ENCODE data around the gene TRMU.
A peak's percentile ranks its signal among the peaks of the same experiment; 100 is the strongest.

Gene TRMU

GRCh38 chr22:46352276-46352675, 16.8 kb downstream of the TRMU start:
- no peak overlapping the region for H3K27ac ChIP-seq
- DNase-seq (ENCODE audit: low spot score), result no peak
- no peak overlapping the region for H3K4me3 ChIP-seq
- TF ChIP-seq, protein P1, sequence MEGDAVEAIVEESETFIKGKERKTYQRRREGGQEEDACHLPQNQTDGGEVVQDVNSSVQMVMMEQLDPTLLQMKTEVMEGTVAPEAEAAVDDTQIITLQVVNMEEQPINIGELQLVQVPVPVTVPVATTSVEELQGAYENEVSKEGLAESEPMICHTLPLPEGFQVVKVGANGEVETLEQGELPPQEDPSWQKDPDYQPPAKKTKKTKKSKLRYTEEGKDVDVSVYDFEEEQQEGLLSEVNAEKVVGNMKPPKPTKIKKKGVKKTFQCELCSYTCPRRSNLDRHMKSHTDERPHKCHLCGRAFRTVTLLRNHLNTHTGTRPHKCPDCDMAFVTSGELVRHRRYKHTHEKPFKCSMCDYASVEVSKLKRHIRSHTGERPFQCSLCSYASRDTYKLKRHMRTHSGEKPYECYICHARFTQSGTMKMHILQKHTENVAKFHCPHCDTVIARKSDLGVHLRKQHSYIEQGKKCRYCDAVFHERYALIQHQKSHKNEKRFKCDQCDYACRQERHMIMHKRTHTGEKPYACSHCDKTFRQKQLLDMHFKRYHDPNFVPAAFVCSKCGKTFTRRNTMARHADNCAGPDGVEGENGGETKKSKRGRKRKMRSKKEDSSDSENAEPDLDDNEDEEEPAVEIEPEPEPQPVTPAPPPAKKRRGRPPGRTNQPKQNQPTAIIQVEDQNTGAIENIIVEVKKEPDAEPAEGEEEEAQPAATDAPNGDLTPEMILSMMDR (IDR thresholded peaks at IDR 0.05), result no peak

DNA sequence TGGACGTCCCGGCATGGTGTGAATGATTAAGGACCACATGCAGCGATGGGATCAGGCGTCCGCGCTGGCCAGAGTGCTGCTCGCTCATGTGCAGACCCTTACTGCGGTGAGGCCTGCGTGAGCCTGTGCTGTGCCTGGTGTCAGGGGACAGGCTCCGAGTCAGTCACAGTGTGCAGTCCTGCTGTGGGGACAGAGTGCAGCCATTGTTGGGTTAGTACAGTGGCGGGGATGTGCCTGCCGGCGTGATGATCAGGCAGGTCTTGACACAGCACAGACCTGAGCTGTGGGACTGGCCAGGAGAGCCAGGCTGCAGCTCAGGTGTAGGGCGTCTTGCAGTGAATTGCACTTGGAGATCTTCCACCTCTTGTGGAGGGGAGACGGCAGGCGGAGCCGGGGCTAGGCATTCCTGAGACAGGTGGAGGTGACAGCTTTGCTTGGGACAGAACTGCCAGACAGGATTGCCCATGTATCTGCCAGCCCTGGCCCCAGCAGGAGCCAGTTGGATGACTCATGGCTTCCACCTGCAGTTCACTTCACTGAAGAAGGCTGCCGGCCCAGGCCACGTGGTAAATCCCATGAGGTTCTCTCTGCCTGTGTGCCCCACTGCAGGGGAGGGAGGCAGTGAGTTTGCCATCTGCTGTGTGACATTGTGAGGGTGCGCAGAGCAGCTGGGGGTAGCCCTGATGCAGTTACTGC, 17.3 kb downstream of the TRMU start:
- no peak for DNase-seq (ENCODE audit: low spot score)
- Histone ChIP-seq H3K4me3 (no peak overlapping the region), H3K27ac (no peak overlapping the region)
- TF ChIP-seq, protein P1 (IDR thresholded peaks at IDR 0.05), result no peak

DNA sequence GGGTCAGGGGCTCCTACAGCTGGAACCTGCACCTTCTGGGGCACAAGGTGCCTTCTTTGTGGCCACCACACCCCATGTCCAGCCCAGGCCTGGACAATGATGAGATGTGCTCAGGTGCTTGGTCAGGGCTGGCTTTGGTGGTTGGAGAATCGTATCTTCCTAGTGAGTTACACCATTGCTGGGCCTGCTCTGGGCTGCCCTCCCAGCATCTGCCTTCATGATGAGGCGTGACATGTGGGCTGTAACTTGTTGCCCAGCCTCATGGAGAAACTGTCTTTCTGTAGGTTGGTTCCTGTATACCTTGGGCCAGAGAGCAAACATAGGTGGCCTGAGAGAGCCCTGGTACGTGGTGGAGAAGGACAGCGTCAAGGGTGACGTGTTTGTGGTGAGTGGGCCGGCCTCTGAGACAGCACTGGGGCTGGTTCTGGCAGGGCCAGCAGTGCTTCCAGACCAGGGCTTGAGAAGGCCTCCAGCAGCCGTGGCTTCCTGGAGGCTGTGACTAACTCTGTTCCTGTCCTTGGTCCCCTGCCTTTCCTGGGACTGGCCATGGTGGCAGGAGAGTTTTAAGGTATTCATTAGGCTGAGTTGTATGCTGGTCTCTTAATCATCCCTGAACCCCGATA, 18.1 kb downstream of the TRMU start:
- Histone ChIP-seq H3K27ac (no peak overlapping the region), H3K4me3 (no peak overlapping the region)
- TF ChIP-seq, protein P1 (IDR thresholded peaks at IDR 0.05), result no peak
- DNase-seq (ENCODE audit: low spot score), result no peak

- H3K4me3 ChIP-seq, result no peak overlapping the region
- DNase-seq (ENCODE audit: low spot score), result no peak
- TF ChIP-seq, protein P1 (IDR thresholded peaks at IDR 0.05), result no peak
- H3K27ac ChIP-seq, result no peak overlapping the region
These were observed 18.9 kb downstream of the TRMU start for GRCh38 chr22:46354176-46354992.

- TF ChIP-seq, protein P1 (IDR thresholded peaks at IDR 0.05), result no peak
- no peak for DNase-seq (ENCODE audit: low spot score)
- H3K4me3 ChIP-seq, result no peak overlapping the region
- H3K27ac ChIP-seq, result no peak overlapping the region
These were observed 19.4 kb downstream of the TRMU start for GRCh38 chr22:46354993-46355305.

DNA sequence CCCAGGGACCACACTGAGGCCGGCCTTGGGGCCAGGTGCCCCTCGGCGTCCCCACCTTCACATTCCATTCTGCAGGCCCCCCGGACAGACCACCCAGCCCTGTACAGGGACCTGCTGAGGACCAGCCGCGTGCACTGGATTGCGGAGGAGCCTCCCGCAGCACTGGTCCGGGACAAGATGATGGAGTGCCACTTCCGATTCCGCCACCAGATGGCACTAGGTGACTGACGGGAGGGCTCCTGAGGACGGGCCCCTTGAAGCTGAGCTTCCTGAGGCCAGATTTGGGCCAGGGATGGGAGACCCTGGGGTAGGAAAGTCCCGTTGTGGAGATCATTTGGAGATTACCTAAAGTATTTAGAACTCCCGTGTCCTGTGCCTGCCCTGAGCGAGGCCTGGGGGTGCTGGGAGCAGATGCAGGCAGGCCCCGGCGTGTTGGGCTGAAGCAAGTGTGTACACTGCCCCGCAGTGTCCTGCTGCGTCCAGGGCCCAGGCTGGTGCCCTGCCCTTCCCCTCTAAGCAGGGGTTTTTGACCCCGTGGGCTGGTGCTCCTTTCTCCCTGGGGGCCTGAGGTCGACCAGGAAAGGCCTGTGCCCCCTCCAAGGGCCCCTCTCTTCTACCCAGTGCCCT, 20.0 kb downstream of the TRMU start:
- no peak for DNase-seq (ENCODE audit: low spot score)
- H3K27ac ChIP-seq, result no peak overlapping the region
- H3K4me3 ChIP-seq, result no peak overlapping the region
- TF ChIP-seq, protein P1 (IDR thresholded peaks at IDR 0.05), result peak; percentile 49
